Gastroesophageal sphincter (tissue), 4 donors: ENCODE data around the gene RERE. TPM values are rescaled to one million over a fixed set of nuclear protein-coding genes. Genes with fewer than 3 reads are reported as not detected.

ENCODE experiments used
- ATAC-seq: fragments of 150-250 bp; one replicate; pipeline ENCODE4 v1.9.1; 2016; ENCODE audit warnings: mild to moderate bottlenecking, moderate library complexity
- H3K27ac ChIP-seq, 4 donors: fragments of 200-600 bp; sonication (generic) in 3 of 4; 1 replicate in 3 of 4; 2 replicates in 1 of 4; pipeline ENCODE4 v1.5.1; 2016 to 2019
- H3K27me3 ChIP-seq: fragments of 200-600 bp; sonication (generic); one replicate; pipeline ENCODE4 v1.5.1; 2019
- H3K36me3 ChIP-seq, 2 donors: fragments of 200-600 bp; sonication (generic); one replicate each; pipeline ENCODE4 v1.5.1; 2019; ENCODE audit warnings: control low read depth in 1 of 2
- H3K4me1 ChIP-seq, 3 donors: fragments of 200-600 bp; sonication (generic); 1 replicate in 2 of 3; 2 replicates in 1 of 3; pipeline ENCODE4 v1.5.1; 2016 to 2019; ENCODE audit warnings: control low read depth in 2 of 3
- H3K4me3 ChIP-seq, 2 donors: fragments of 200-600 bp; sonication (generic); one replicate each; pipeline ENCODE4 v1.5.1; 2019; ENCODE audit warnings: mild to moderate bottlenecking in 1 of 2, moderate library complexity in 1 of 2
- H3K9me3 ChIP-seq, 3 donors: fragments of 200-600 bp; sonication (generic); one replicate each; pipeline ENCODE4 v1.5.1; 2017 to 2019; ENCODE audit warnings: control low read depth in 2 of 3
- CTCF ChIP-seq, 4 experiments: fragments of 200-600 bp in 2 of 4; fragments of 450-650 bp in 2 of 4; sonication (generic) in 1 of 4; IDR thresholded peaks; one replicate each; pipeline ENCODE4 v1.5.1; 2017 to 2019; ENCODE audit warnings: antibody characterized with exemption in 4 of 4, mild to moderate bottlenecking in 2 of 4, moderate library complexity in 2 of 4
- EP300 ChIP-seq: sonication (generic); formaldehyde crosslinking; IDR thresholded peaks from one replicate; pipeline ENCODE4 v1.6.1; 2017; ENCODE audit warnings: antibody characterized with exemption, mild to moderate bottlenecking
- POLR2A ChIP-seq, 2 donors: fragments of 450-650 bp; IDR thresholded peaks; one replicate each; pipeline ENCODE4 v1.6.1; 2017; ENCODE audit warnings: antibody characterized with exemption in 2 of 2, mild to moderate bottlenecking in 2 of 2, moderate library complexity in 1 of 2
- POLR2AphosphoS5 ChIP-seq: sonication (generic); formaldehyde crosslinking; IDR thresholded peaks from one replicate; pipeline ENCODE4 v1.6.1; 2017; ENCODE audit warnings: antibody characterized with exemption
- WGBS, 2 donors: methylation state at CpG; one replicate each; pipeline ENCODE4 v1.1.5; 2018; ENCODE audit warnings: low coverage in 1 of 2; 5-methylcytosine and 5-hydroxymethylcytosine counted together
- total RNA-seq, 4 donors: library from RNA; depleted of rRNA; stranded (reverse); fragments of >200 nt; gene quantifications; one replicate each; pipeline ENCODE4 v1.1.0, GENCODE V29; 2016

RERE gene
- total RNA-seq, 4 donors from 2014 or later, result 112 to 212 (median 139) TPM

GRCh38 chr1:8516793-8517556 lies 300.5 kb downstream of the RERE start:
- Histone ChIP-seq H3K9me3 (no peaks in the 10 kb centered on the region), H3K4me3 (no peak overlapping the region), H3K4me1 (peaks cover 3 to 33% (median 5%) of the 10 kb centered on the region in 3 donors), H3K27me3 (no peaks in the 10 kb centered on the region), H3K27ac (peak overlapping the region in 1 of 4 donors; percentile 54), H3K36me3 (no peaks in the 10 kb centered on the region)
- TF ChIP-seq POLR2A (IDR thresholded peaks at IDR 0.05), result no peak
- no peak for TF ChIP-seq POLR2AphosphoS5
- no peak for TF ChIP-seq CTCF (IDR thresholded peaks at IDR 0.05)
- no peak for TF ChIP-seq EP300
- ATAC-seq, result no peak
- 52 to 62% methylated on average over 3 to 6 of the region's 6 CpGs for WGBS, 2 donors

- Histone ChIP-seq H3K4me1 (peaks cover 3 to 32% (median 5%) of the 10 kb centered on the region in 3 donors), H3K27ac (peak overlapping the region in 1 of 4 donors; percentile 54), H3K27me3 (no peaks in the 10 kb centered on the region), H3K9me3 (no peaks in the 10 kb centered on the region), H3K36me3 (no peaks in the 10 kb centered on the region), H3K4me3 (no peak overlapping the region)
- 82 to 84% methylated on average over 4 of the region's 4 CpGs for WGBS, 2 donors
- ATAC-seq, result no peak
- TF ChIP-seq POLR2A (IDR thresholded peaks at IDR 0.05), result no peak
- TF ChIP-seq CTCF (IDR thresholded peaks at IDR 0.05), result no peak
- TF ChIP-seq EP300, result no peak
- no peak for TF ChIP-seq POLR2AphosphoS5
These were observed 301.1 kb downstream of the RERE start for GRCh38 chr1:8516278-8516777.

GRCh38 chr1:8512504-8512903 lies 304.9 kb downstream of the RERE start:
- H3K36me3 ChIP-seq, result no peaks in the 10 kb centered on the region
- H3K4me1 ChIP-seq, result peaks cover 5 to 44% (median 11%) of the 10 kb centered on the region in 3 donors
- WGBS, 2 donors, result 95 to 100% methylated on average over 1 to 3 of the region's 6 CpGs
- no peaks in the 10 kb centered on the region for H3K27me3 ChIP-seq
- TF ChIP-seq POLR2AphosphoS5 (no peak), EP300 (no peak), POLR2A (IDR thresholded peaks at IDR 0.05) (no peak), CTCF (IDR thresholded peaks at IDR 0.05) (no peak)
- H3K4me3 ChIP-seq, result no peak overlapping the region
- H3K27ac ChIP-seq, result no peak overlapping the region
- ATAC-seq, result no peak
- H3K9me3 ChIP-seq, result no peaks in the 10 kb centered on the region

GRCh38 chr1:8510041-8510823 lies 307.2 kb downstream of the RERE start:
- H3K9me3 ChIP-seq, result no peaks in the 10 kb centered on the region
- H3K27me3 ChIP-seq, result no peaks in the 10 kb centered on the region
- peak overlapping the region; percentile 32 to 85 (median 76) for H3K27ac ChIP-seq
- WGBS, 2 donors, result 9% methylated on average over 8 to 9 of the region's 9 CpGs
- peaks cover 5 to 40% (median 15%) of the 10 kb centered on the region in 3 donors for H3K4me1 ChIP-seq
- ATAC-seq, result peak; percentile 78
- peak overlapping the region; percentile 6 to 29 for H3K4me3 ChIP-seq
- H3K36me3 ChIP-seq, result peaks cover 0 to 9% of the 10 kb centered on the region in 2 donors
- TF ChIP-seq CTCF (IDR thresholded peaks at IDR 0.05) (no peak), POLR2AphosphoS5 (no peak), EP300 (no peak), POLR2A (IDR thresholded peaks at IDR 0.05) (no peak)
